Cardiac muscle cell (in vitro differentiated cells and primary cell): ENCODE measurements around the gene SMYD3. TPM values are rescaled to one million over a fixed set of nuclear protein-coding genes. Genes with fewer than 3 reads are reported as not detected.

Experiments used
- DNase-seq, 2 donors: peaks; one replicate each; pipeline versions ENCODE4 v3.0.0 to v3.0.0-alpha.2; 2010 to 2017; ENCODE audit warnings: low read depth in 1 of 2, low spot score in 1 of 2
- H3K27ac ChIP-seq: fragments of 200-600 bp; sonication (generic); 2 replicates; pipeline ENCODE4 v1.5.1; 2016
- H3K27me3 ChIP-seq: fragments of 200-600 bp; sonication (generic); 2 replicates; pipeline ENCODE4 v1.6.0; 2016; ENCODE audit warnings: control low read depth
- H3K36me3 ChIP-seq: fragments of 200-600 bp; sonication (generic); 2 replicates; pipeline ENCODE4 v1.5.1; 2016; ENCODE audit warnings: control low read depth
- H3K4me1 ChIP-seq: fragments of 200-600 bp; sonication (generic); 2 replicates; pipeline ENCODE4 v1.8.1; 2017; ENCODE audit warnings: low read depth, mild to moderate bottlenecking, mixed run types
- H3K4me3 ChIP-seq: fragments of 200-600 bp; sonication (generic); 2 replicates; pipeline ENCODE4 v1.5.1; 2016; ENCODE audit warnings: mild to moderate bottlenecking
- H3K9me3 ChIP-seq: fragments of 200-600 bp; sonication (generic); 2 replicates; pipeline ENCODE4 v1.5.1; 2017; ENCODE audit warnings: low read depth, mild to moderate bottlenecking, control low read depth
- polyA plus RNA-seq: library from polyadenylated mRNA; unstranded; fragments of >200 nt; fragmentation: Nextera tagmentation; extraction: Ambion mirVana; gene quantifications from 2 replicates; pipeline ENCODE4 v1.2.1, GENCODE V29; 2016
- total RNA-seq: library from RNA; depleted of rRNA; stranded (reverse); fragments of >200 nt; gene quantifications from 2 replicates; pipeline ENCODE4 v1.2.3, GENCODE V29; 2016
- TF ChIP-seq, protein P1 (sequence below): IDR thresholded peaks from 2 replicates; pipeline ENCODE4 v1.5.1; 2012; ENCODE audit warnings: low read depth, mild to moderate bottlenecking, low read length

Gene SMYD3
- total and polyA plus RNA-seq, 2 experiments from 2014 or later, result 47.2 to 50.8 TPM

GRCh38 chr1:245921417-245921816, 585.7 kb downstream of the SMYD3 start:
- Histone ChIP-seq H3K27ac (no peak overlapping the region), H3K27me3 (no peaks in the 10 kb centered on the region), H3K36me3 (no peaks in the 10 kb centered on the region), H3K4me1 (no peaks in the 10 kb centered on the region), H3K4me3 (no peak overlapping the region), H3K9me3 (no peaks in the 10 kb centered on the region)
- TF ChIP-seq, protein P1, sequence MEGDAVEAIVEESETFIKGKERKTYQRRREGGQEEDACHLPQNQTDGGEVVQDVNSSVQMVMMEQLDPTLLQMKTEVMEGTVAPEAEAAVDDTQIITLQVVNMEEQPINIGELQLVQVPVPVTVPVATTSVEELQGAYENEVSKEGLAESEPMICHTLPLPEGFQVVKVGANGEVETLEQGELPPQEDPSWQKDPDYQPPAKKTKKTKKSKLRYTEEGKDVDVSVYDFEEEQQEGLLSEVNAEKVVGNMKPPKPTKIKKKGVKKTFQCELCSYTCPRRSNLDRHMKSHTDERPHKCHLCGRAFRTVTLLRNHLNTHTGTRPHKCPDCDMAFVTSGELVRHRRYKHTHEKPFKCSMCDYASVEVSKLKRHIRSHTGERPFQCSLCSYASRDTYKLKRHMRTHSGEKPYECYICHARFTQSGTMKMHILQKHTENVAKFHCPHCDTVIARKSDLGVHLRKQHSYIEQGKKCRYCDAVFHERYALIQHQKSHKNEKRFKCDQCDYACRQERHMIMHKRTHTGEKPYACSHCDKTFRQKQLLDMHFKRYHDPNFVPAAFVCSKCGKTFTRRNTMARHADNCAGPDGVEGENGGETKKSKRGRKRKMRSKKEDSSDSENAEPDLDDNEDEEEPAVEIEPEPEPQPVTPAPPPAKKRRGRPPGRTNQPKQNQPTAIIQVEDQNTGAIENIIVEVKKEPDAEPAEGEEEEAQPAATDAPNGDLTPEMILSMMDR, result no peak
- DNase-seq, result no peak

GRCh38 chr1:245917403-245917802, 589.7 kb downstream of the SMYD3 start:
- no peaks in the 10 kb centered on the region for H3K36me3 ChIP-seq
- no peak overlapping the region for H3K27ac ChIP-seq
- H3K27me3 ChIP-seq, result no peaks in the 10 kb centered on the region
- H3K4me1 ChIP-seq, result no peaks in the 10 kb centered on the region
- TF ChIP-seq, protein P1, result no peak
- no peak overlapping the region for H3K4me3 ChIP-seq
- no peaks in the 10 kb centered on the region for H3K9me3 ChIP-seq
- DNase-seq, result no peak

- Histone ChIP-seq H3K4me3 (no peak overlapping the region), H3K27ac (no peak overlapping the region), H3K27me3 (no peaks in the 10 kb centered on the region), H3K9me3 (no peaks in the 10 kb centered on the region), H3K4me1 (no peaks in the 10 kb centered on the region), H3K36me3 (no peaks in the 10 kb centered on the region)
- DNase-seq, result no peak
- TF ChIP-seq, protein P1, result no peak
Measured at GRCh38 chr1:245915841-245916240, 591.2 kb downstream of the SMYD3 start.

DNA sequence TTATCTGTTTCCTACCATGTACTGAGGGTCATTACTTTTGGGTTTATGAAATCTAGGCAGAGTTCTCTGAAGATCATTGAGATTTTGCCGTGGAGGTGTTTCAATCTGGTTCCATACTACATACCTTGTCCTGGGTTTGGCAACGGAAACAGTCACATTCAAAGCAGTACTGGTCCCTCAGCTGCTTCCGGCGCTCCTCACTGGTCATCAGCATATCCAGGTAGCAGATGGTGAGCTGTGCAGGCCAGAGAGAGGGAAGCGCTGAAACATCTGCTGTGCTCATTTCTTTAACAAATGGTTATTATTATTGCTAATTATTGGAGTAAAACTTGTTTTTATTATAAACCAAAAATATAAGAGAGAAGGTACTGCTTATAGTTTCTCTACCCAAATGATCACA, 591.7 kb downstream of the SMYD3 start:
- no peaks in the 10 kb centered on the region for H3K27me3 ChIP-seq

GRCh38 chr1:245908543-245908942, 598.5 kb downstream of the SMYD3 start:
- no peaks in the 10 kb centered on the region for H3K9me3 ChIP-seq
- H3K27ac ChIP-seq, result no peak overlapping the region
- DNase-seq, result no peak
- no peaks in the 10 kb centered on the region for H3K4me1 ChIP-seq
- TF ChIP-seq, protein P1, result no peak
- H3K27me3 ChIP-seq, result no peaks in the 10 kb centered on the region
- H3K36me3 ChIP-seq, result no peaks in the 10 kb centered on the region
- H3K4me3 ChIP-seq, result no peak overlapping the region

More for the DNA sequence above, 591.7 kb downstream of the SMYD3 start:
- Histone ChIP-seq H3K27ac (no peak overlapping the region), H3K4me3 (no peak overlapping the region), H3K36me3 (no peaks in the 10 kb centered on the region), H3K9me3 (no peaks in the 10 kb centered on the region), H3K4me1 (no peaks in the 10 kb centered on the region)
- TF ChIP-seq, protein P1, result no peak
- no peak for DNase-seq

GRCh38 chr1:245906207-245906606, 600.9 kb downstream of the SMYD3 start:
- DNase-seq, result no peak
- H3K4me1 ChIP-seq, result no peaks in the 10 kb centered on the region
- no peaks in the 10 kb centered on the region for H3K9me3 ChIP-seq
- H3K27ac ChIP-seq, result no peak overlapping the region
- H3K4me3 ChIP-seq, result no peak overlapping the region
- H3K36me3 ChIP-seq, result no peaks in the 10 kb centered on the region
- TF ChIP-seq, protein P1, result no peak
- no peaks in the 10 kb centered on the region for H3K27me3 ChIP-seq
